ENCODE results near the gene SPATA21.

DNA sequence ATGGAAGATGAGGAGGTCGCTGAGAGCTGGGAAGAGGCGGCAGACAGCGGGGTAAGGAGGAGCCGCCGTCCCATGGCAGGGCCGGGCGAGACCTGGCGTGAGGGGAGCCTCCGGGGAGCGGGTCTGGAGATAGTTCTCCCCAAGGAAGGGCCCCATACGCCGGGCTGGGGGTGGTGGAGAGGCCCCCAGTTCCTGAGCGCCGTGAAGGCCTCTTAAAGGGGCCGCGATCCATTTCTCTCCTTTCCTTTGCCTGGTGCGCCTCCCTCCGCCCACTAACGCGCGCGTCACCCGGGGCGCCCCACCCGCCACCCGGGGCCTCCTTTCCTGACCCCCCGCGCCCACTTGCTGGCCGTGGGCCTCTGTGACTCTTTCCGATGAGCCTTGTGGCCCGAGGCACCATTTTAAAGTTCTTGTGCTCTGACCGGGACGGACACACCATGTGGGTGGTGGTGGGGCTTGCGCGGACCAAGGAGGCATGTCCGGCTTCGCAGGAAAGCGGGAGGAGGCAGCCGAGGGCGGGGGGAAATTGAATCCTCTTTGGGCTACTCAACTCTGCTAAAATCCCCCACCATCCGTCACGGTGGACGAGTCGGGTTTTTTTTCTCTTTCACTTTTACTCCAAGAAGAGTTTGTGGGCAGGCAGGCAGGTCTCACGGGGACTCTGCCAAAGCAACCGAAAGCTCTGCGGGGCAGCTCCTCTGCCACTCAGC lies 69.8 kb downstream of the SPATA21 start:
- TF ChIP-seq, protein P1, sequence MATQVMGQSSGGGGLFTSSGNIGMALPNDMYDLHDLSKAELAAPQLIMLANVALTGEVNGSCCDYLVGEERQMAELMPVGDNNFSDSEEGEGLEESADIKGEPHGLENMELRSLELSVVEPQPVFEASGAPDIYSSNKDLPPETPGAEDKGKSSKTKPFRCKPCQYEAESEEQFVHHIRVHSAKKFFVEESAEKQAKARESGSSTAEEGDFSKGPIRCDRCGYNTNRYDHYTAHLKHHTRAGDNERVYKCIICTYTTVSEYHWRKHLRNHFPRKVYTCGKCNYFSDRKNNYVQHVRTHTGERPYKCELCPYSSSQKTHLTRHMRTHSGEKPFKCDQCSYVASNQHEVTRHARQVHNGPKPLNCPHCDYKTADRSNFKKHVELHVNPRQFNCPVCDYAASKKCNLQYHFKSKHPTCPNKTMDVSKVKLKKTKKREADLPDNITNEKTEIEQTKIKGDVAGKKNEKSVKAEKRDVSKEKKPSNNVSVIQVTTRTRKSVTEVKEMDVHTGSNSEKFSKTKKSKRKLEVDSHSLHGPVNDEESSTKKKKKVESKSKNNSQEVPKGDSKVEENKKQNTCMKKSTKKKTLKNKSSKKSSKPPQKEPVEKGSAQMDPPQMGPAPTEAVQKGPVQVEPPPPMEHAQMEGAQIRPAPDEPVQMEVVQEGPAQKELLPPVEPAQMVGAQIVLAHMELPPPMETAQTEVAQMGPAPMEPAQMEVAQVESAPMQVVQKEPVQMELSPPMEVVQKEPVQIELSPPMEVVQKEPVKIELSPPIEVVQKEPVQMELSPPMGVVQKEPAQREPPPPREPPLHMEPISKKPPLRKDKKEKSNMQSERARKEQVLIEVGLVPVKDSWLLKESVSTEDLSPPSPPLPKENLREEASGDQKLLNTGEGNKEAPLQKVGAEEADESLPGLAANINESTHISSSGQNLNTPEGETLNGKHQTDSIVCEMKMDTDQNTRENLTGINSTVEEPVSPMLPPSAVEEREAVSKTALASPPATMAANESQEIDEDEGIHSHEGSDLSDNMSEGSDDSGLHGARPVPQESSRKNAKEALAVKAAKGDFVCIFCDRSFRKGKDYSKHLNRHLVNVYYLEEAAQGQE (IDR thresholded peaks at IDR 0.05; ENCODE audit: insufficient read depth in 1 of 2, low read depth in 2 of 2, low read length in 2 of 2): 0 out of 4 replicates have a peak, but pooled peaks of 1 of the 2 experiments have one; percentile 15
- TF ChIP-seq POLR2AphosphoS5 (IDR thresholded peaks at IDR 0.05; ENCODE audit: low read depth, low read length): peak; percentile 87
- TF ChIP-seq FOXP2 (optimal IDR thresholded peaks at IDR 0.05; ENCODE audit: borderline replicate concordance, extremely low read depth, extremely low read length, insufficient read depth): no peak
- TF ChIP-seq SIN3A (IDR thresholded peaks at IDR 0.05; ENCODE audit: borderline replicate concordance, insufficient read depth, low read length): no peak
- TF ChIP-seq TAF1 (IDR thresholded peaks at IDR 0.05; ENCODE audit: borderline replicate concordance, insufficient read depth, low read length): no peak; the same call in 1 of the 2 replicates

Measured in PFSK-1 (cell line).